Coronary artery (tissue), 2 donors: Measurements from ENCODE around the gene BMP5.

ENCODE experiments used
- DNase-seq: peaks from one replicate; pipeline ENCODE4 v3.0.0-alpha.2; 2017; ENCODE audit warnings: low spot score
- H3K27ac ChIP-seq, 2 donors: fragments of 200-600 bp; sonication (generic); one replicate each; pipeline ENCODE4 v1.5.1; 2016 to 2019
- H3K4me3 ChIP-seq: fragments of 200-600 bp; sonication (generic); 2 replicates; pipeline ENCODE4 v1.5.1; 2016; ENCODE audit warnings: mild to moderate bottlenecking, moderate library complexity
- TF ChIP-seq, protein P1 (sequence below): fragments of 200-600 bp; sonication (generic); IDR thresholded peaks from one replicate; pipeline ENCODE4 v1.5.1; 2019; ENCODE audit warnings: antibody characterized with exemption

Gene BMP5

DNA sequence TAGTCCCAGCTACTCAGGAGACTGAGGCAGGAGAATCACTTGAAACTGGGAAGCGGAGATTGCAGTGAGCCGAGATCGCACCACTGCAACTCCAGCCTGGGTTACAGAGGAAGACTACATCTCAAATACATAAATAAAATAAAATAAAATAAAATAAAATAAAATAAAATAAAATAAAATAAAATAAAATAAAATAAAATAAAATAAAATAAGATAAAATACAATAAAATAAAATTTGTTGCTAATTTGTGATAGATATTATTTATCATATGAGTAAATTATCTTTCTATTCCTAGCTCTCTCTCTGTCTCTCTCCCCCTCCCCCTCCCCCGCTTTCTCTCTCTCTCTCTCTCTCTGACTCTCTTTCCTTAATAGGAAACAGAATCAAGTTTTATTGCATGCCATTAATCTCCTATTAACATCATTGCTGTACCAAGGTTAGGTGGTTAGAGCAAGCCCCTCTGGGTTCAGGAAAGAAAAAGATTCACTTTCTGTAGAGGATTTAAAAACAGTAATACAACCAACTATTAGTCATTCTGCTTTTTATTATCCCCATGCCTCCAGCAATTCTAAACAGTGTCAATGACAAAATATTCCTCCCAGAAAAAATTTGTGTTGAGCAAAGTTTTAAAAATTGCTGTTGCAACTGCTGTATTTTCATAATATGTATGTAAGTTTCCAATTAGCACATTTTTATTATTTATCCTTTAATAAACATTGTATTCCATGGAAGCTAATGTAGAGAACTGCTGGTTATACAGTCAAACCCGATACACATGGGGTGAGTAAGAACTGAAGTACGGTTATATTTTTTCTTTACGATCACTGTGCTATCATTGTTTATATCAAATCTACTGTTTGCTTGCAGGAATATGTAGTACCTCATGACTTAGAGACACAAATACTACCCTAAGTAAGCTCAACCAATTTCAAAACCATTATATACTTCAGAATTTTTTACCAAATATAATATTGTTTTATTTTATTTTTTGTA lies 22.1 kb downstream of the BMP5 start:
- DNase-seq: no peak
- Histone ChIP-seq H3K27ac (no peak overlapping the region), H3K4me3 (no peak overlapping the region)
- TF ChIP-seq, protein P1, sequence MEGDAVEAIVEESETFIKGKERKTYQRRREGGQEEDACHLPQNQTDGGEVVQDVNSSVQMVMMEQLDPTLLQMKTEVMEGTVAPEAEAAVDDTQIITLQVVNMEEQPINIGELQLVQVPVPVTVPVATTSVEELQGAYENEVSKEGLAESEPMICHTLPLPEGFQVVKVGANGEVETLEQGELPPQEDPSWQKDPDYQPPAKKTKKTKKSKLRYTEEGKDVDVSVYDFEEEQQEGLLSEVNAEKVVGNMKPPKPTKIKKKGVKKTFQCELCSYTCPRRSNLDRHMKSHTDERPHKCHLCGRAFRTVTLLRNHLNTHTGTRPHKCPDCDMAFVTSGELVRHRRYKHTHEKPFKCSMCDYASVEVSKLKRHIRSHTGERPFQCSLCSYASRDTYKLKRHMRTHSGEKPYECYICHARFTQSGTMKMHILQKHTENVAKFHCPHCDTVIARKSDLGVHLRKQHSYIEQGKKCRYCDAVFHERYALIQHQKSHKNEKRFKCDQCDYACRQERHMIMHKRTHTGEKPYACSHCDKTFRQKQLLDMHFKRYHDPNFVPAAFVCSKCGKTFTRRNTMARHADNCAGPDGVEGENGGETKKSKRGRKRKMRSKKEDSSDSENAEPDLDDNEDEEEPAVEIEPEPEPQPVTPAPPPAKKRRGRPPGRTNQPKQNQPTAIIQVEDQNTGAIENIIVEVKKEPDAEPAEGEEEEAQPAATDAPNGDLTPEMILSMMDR: no peak

DNA sequence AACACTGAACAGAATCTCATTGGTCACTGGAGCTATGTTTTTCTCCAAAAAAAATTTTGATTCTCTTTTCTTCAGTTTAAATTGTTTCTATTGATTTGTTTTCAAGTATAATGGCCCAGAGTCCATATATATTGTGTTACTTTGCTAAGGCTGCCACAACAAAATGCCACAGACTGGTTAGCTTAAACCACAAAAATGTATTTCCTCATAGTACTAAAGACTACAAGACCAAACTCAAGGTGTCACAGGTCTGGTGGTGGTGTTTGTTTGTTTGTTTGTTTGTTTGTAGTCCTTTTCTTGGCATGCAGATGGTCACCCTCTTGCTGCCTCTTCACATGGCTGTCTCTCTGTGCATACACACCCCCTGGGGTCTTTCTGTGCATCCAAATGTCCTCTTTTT lies 34.0 kb downstream of the BMP5 start:
- Histone ChIP-seq H3K27ac (no peak overlapping the region), H3K4me3 (no peak overlapping the region)
- DNase-seq: no peak
- TF ChIP-seq, protein P1: no peak

DNA sequence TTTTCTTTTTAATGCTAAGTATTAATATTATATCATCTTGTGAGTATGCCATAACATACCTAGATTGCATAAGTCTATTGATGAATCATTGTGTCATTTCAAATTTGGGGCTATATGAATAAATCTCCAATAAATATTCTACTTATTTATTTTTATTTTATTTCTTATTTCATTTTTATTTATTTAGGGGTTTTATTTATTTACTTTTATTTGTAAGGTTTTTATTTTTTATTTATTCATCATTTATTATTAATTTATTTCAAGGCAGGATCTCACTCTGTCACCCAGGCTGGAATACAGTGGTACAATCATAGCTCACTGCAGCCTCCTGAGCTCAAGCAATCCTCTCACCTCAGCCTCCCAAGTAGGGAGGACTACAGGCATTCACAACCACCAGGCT lies 36.3 kb downstream of the BMP5 start:
- H3K4me3 ChIP-seq: no peak overlapping the region
- no peak overlapping the region for H3K27ac ChIP-seq
- DNase-seq: no peak
- TF ChIP-seq, protein P1: no peak

DNA sequence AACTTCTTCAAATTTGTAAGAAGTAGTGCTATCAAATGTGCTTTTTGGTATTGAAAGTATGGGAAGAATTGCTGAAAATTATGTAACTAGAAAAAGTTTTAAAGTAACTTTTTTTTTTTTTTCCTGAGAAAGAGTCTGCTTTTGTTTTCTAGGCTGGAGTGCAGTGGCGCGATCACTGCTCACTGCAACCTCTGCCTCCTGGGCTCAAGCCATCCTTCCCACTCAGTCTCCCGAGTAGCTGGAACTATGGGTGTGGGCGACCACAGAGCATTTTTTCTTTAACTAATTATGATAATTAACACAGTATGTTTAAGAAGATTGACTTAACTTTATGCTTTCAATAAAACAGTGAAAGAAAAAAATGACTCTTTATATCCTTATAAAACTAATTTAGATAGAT lies 38.4 kb downstream of the BMP5 start:
- Histone ChIP-seq H3K4me3 (no peak overlapping the region), H3K27ac (no peak overlapping the region)
- TF ChIP-seq, protein P1: no peak
- no peak for DNase-seq

DNA sequence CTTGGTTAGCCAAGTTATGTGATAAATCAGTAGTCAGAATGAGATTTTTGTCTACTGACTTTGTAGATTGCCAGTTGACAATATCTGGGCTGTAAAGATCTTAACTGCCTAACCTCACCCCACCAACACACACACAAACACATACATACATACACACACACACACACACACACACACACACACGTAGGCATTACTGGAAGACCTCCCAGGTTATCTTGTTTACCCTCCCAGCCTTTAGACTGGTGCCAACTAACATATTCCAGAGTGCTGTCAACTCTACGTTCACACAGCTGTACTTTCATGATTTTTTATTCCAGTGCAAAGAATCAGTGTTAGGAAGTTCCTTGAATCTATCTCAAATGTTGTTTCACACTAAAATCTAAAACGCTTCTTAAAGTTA lies 38.9 kb downstream of the BMP5 start:
- no peak for DNase-seq
- H3K4me3 ChIP-seq: no peak overlapping the region
- TF ChIP-seq, protein P1: no peak
- no peak overlapping the region for H3K27ac ChIP-seq

DNA sequence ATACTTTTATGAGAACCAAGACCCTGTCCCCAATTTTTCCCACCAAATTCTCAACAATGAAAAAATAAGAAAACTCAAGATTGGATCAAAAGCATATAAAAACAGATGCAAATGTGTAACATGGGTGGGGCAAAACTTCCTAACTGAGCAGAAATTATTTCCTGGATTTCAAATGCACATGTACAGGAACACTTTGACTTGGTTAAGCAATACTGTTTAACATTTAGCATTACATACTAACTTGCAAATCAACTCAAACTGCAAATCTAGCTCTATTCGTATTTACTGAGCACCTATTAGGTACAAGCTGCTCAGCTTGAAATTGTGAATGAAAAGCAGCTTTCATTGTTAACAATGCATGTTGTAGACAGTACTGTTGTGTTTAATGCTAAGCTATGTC lies 40.2 kb downstream of the BMP5 start:
- no peak for DNase-seq
- H3K4me3 ChIP-seq: no peak overlapping the region
- TF ChIP-seq, protein P1: no peak
- no peak overlapping the region for H3K27ac ChIP-seq

DNA sequence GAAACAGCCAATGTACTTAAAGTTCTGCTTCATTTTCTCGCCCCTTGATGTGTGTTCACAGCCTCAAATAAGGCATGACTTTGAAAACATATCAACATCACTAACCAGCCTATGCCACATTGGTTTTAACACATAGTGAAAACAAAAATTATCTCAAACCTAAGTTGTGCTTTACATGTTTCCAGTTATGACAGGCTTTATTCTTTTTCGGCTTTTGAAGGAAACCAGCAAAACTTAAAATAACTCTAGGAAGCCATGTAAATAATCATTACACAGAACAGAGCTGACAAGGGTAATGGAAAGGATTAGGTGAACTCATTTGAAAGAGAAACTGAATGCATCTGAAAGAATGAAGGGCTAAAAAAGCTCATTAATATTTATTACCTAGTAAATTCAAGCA lies 42.1 kb downstream of the BMP5 start:
- DNase-seq: no peak
- TF ChIP-seq, protein P1: no peak
- Histone ChIP-seq H3K27ac (no peak overlapping the region), H3K4me3 (no peak overlapping the region)
